ENCODE data around the gene FMN2.

GRCh38 chr1:240128366-240128765, 36.7 kb downstream of the FMN2 start:
- TF ChIP-seq CTCF (conservative IDR thresholded peaks at IDR 0.05; ENCODE audit: low read depth, low read length) (no peak), EZH2 (IDR thresholded peaks at IDR 0.05; ENCODE audit: low read length, unreplicated experiment) (no peak)

Data from PC-3 (cell line).